Measurements from ENCODE around the gene DAPL1.

DAPL1 gene, protein sequence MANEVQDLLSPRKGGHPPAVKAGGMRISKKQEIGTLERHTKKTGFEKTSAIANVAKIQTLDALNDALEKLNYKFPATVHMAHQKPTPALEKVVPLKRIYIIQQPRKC

DNA sequence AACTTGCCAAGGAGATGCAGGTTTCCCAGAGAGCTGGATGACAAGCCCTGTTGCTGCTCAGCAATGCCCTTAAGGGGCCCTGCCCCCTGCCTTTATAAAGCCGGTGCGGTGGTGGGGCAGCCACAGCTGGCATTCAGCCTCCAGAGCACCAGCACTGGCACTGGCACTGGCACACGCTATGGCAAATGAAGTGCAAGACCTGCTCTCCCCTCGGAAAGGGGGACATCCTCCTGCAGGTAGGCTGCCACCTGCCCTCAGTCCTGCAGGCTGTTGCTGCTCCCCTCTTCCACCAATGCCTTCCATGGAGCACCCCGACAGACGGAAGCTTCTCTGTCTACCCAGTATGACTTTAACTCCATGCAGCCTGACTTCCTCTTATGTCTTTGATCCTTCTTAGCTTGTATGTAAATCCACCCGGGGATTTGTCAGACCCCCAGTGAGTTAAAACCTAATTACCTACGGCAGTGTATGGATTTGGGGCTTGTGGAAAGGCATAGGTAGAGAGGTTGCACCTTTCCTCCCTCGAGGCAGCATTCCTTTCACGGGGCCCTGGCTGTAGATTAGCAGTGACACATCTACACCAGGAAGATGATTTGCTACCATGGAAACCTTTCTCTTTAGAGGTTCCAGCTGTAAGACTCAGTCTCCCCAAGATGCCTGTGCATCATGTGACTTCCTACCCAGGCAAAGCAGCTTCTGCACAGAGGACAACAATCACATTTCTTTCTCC lies at the start of gene DAPL1:
DAPL1 (plus strand) TSS at position 123 of the 730 bp plus-strand sequence; CDS start at position 179, 56 bp downstream.
- no peaks in the 10 kb centered on the region for H3K36me3 ChIP-seq (ENCODE audit: control insufficient read depth in 2 of 2, insufficient read depth in 2 of 2, low read length in 2 of 2)
- no peaks in the 10 kb centered on the region for H3K27me3 ChIP-seq (ENCODE audit: control insufficient read depth in 1 of 2, insufficient read depth in 2 of 2, low read length in 2 of 2)
- no peak within 1 kb of the TSS for H3K9ac ChIP-seq (ENCODE audit: low read length in 2 of 2)
- no peak within 1 kb of the TSS for H3K27ac ChIP-seq (ENCODE audit: low read length)
- H3K4me1 ChIP-seq (ENCODE audit: control insufficient read depth, insufficient read depth, low read length), result no peaks in the 10 kb centered on the region
- H3K4me3 ChIP-seq (ENCODE audit: low read length in 2 of 2), result no peak within 1 kb of the TSS
- no peaks in the 10 kb centered on the region for H3K9me3 ChIP-seq (ENCODE audit: control insufficient read depth in 2 of 2, low read length in 2 of 2)

DNA sequence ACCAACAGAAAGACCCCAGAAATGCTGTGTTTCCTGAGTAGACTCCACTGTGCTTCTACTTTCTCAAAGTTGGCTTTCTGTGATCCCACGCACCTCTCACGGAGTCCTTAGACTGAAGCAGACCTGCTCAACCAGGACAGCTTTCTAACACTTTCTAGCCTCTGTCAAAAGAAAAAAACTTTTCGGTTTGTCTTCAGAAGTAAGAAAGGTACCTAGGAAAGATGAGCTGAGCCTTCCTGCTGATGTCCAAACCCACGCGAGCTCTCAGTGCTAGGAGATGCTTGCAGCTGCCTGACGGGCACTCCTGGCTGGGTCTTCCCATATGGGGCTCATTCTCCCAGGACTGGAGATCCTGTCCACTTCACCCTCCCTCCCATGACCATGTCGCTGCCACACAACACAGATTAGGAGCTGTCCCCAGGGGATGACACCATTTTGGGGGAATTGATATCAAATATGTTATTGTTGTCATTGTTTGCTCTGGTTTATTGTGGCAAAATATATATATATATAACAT lies 49.2 kb upstream of the DAPL1 start:
- Histone ChIP-seq H3K4me3 (ENCODE audit: low read length in 2 of 2) (no peak overlapping the region), H3K36me3 (ENCODE audit: control insufficient read depth in 2 of 2, insufficient read depth in 2 of 2, low read length in 2 of 2) (no peaks in the 10 kb centered on the region), H3K9me3 (ENCODE audit: control insufficient read depth in 2 of 2, low read length in 2 of 2) (no peaks in the 10 kb centered on the region), H3K27me3 (ENCODE audit: control insufficient read depth in 1 of 2, insufficient read depth in 2 of 2, low read length in 2 of 2) (peaks cover 15 to 31% of the 10 kb centered on the region in 2 donors), H3K27ac (ENCODE audit: low read length) (no peak overlapping the region), H3K4me1 (ENCODE audit: control insufficient read depth, insufficient read depth, low read length) (no peaks in the 10 kb centered on the region), H3K9ac (ENCODE audit: low read length in 2 of 2) (no peak overlapping the region)

DNA sequence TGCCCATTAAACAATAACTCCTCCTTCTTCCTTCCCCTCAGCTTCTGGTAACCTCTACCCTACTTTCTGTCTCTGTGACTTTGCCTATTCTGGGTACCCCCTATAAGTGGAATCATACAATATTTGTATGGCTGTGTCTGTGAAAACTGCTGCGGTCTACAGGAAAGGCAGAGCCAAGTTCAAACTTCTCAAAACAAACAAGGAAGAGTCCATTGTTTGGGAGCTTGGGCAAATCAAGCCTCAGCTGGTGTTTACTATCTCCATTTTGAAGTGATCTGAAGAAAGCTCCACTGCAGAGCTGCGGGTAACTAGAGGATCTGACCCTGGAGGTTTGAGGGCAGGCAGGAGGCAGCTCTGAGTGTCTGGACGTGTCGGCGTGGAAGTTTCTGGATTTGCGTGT lies 48.6 kb upstream of the DAPL1 start:
- Histone ChIP-seq H3K9ac (ENCODE audit: low read length in 2 of 2) (no peak overlapping the region), H3K4me3 (ENCODE audit: low read length in 2 of 2) (no peak overlapping the region), H3K36me3 (ENCODE audit: control insufficient read depth in 2 of 2, insufficient read depth in 2 of 2, low read length in 2 of 2) (no peaks in the 10 kb centered on the region), H3K4me1 (ENCODE audit: control insufficient read depth, insufficient read depth, low read length) (no peaks in the 10 kb centered on the region), H3K27ac (ENCODE audit: low read length) (no peak overlapping the region), H3K9me3 (ENCODE audit: control insufficient read depth in 2 of 2, low read length in 2 of 2) (no peaks in the 10 kb centered on the region), H3K27me3 (ENCODE audit: control insufficient read depth in 1 of 2, insufficient read depth in 2 of 2, low read length in 2 of 2) (peaks cover 15 to 31% of the 10 kb centered on the region in 2 donors)

DNA sequence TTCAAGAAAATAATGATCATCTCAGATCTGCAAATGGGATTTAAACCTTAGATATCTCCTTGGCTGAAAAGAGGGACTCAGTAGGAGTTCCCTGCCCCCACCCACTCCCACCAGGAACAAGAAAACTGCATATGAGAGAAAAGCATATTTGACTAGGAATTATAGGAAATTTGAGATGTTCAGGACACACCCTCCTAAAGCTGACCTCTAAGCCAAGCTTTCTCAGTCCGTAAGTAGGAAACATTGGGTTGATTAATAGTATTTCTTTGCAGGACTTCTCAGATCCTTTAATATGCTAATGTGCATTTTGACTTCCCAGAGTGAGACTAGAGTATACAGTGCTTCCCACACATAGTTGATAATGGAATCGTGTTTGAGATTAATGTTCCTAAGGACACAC lies 47.8 kb upstream of the DAPL1 start:
- no peaks in the 10 kb centered on the region for H3K36me3 ChIP-seq (ENCODE audit: control insufficient read depth in 2 of 2, insufficient read depth in 2 of 2, low read length in 2 of 2)
- H3K27me3 ChIP-seq (ENCODE audit: control insufficient read depth in 1 of 2, insufficient read depth in 2 of 2, low read length in 2 of 2), result peaks cover 15 to 31% of the 10 kb centered on the region in 2 donors
- no peaks in the 10 kb centered on the region for H3K4me1 ChIP-seq (ENCODE audit: control insufficient read depth, insufficient read depth, low read length)
- H3K27ac ChIP-seq (ENCODE audit: low read length), result no peak overlapping the region
- H3K9ac ChIP-seq (ENCODE audit: low read length in 2 of 2), result no peak overlapping the region
- no peak overlapping the region for H3K4me3 ChIP-seq (ENCODE audit: low read length in 2 of 2)
- no peaks in the 10 kb centered on the region for H3K9me3 ChIP-seq (ENCODE audit: control insufficient read depth in 2 of 2, low read length in 2 of 2)

DNA sequence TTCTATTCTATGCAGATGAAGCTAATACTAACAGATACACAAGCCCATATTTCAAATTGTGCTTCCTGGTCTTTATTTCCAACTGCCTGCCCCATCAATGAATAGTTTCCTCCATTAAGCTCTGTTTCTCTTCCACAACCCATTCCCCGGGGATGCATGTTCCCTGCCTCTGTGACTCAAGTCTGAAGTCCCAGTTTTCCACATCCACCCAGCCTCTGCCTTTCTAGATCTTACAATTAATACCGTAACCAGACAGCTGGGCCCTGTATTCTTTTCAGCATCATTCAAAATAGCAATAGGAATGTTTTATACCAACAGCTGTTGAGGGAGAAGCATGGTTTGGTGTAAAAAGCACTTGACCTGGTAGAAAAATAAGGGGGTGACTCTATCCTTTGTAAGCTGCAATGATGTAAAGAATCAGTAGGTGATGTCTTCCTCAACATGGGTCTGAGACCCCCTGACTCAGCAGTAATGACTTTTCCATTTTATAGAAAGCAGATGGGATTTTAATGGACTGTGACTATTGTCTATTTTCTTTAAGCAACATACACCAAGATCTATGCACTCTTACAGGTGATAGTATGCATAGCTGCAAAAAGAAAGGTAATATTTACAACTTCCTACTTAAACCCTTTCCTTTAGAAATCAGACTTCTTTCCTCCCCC lies 46.1 kb upstream of the DAPL1 start:
- peaks cover 11 to 31% of the 10 kb centered on the region in 2 donors for H3K27me3 ChIP-seq (ENCODE audit: control insufficient read depth in 1 of 2, insufficient read depth in 2 of 2, low read length in 2 of 2)
- no peaks in the 10 kb centered on the region for H3K9me3 ChIP-seq (ENCODE audit: control insufficient read depth in 2 of 2, low read length in 2 of 2)
- no peak overlapping the region for H3K9ac ChIP-seq (ENCODE audit: low read length in 2 of 2)
- H3K36me3 ChIP-seq (ENCODE audit: control insufficient read depth in 2 of 2, insufficient read depth in 2 of 2, low read length in 2 of 2), result no peaks in the 10 kb centered on the region
- H3K4me3 ChIP-seq (ENCODE audit: low read length in 2 of 2), result no peak overlapping the region
- H3K4me1 ChIP-seq (ENCODE audit: control insufficient read depth, insufficient read depth, low read length), result peaks cover 5% of the 10 kb centered on the region
- H3K27ac ChIP-seq (ENCODE audit: low read length), result no peak overlapping the region

DNA sequence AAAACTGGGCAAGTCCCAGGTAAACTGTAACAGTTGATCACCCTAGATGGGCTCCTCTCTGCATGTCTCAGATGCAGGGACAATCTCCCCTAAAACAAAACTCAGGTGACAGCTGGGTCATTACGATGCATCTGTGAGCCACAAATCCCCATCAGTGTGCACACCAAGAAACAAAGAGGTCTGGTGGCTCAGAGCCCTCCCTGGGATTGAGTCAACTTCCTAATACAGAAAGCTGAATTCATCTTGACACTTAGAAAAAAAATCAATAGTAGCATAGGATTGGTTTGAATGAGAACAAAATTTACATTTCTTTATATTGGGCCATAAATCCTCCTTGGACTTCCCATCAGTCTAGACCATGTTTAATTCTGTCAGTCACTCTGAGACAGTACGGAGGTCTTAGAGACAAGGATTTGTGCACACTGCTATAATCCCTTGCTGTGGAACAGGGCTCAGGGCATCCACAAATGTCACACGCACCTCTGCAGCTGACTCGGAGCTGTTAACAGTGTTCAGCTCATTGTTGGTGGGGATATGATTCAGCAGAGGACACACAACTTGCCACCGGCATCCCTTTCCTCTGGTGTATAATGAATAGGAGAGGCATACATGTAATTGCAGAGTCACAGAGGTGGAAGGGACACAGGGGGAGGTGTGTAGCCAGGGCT lies 44.5 kb upstream of the DAPL1 start:
- Histone ChIP-seq H3K27ac (ENCODE audit: low read length) (no peak overlapping the region), H3K9me3 (ENCODE audit: control insufficient read depth in 2 of 2, low read length in 2 of 2) (no peaks in the 10 kb centered on the region), H3K36me3 (ENCODE audit: control insufficient read depth in 2 of 2, insufficient read depth in 2 of 2, low read length in 2 of 2) (no peaks in the 10 kb centered on the region), H3K4me3 (ENCODE audit: low read length in 2 of 2) (no peak overlapping the region), H3K9ac (ENCODE audit: low read length in 2 of 2) (no peak overlapping the region), H3K27me3 (ENCODE audit: control insufficient read depth in 1 of 2, insufficient read depth in 2 of 2, low read length in 2 of 2) (peaks cover 5 to 20% of the 10 kb centered on the region in 2 donors), H3K4me1 (ENCODE audit: control insufficient read depth, insufficient read depth, low read length) (peaks cover 5% of the 10 kb centered on the region)

DNA sequence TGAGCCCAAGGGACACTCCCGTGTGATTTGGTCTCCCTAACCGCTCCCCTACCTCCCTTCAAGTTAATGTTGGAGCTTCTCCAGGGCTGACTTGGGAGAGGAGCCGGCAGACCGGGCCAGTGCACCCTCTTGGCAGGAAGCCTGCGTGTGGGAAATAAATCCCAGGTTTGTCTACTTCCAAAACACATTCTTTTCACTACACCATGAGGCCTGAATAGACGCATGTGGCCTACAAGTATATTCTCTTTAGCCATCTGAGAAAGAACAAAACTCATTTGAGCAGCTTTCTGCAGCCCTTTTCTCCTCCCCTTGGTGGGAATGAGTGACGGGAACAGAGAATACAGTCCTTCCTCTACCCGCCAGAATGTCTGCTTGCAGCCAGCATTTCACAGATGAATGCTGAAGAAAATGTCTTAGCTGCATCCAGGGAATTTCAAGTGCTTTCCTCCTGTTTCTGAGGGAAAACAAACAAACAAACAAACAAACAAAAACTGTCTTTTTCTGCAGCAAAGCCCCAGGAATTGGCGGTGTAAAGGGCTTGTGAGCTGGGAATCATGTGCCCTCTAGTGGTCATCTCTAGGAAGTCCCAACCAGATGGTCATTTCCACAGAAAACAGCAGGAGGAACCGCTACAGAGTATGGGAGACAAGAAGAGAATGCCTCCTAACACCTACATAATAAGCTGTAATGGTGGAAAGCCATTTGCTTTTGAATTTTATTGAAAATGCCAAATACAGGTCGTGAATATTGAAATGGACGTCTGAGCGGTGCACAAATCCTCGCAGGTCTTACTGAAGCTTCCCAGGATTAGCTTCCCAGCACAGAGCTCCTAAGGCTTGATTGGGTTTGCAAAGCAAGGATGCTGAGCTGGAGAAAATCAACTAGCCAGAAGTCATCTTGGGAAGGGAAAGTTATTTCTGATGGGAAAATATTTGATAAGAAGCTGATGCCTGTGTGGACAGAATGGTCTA lies 41.2 kb upstream of the DAPL1 start:
- Histone ChIP-seq H3K36me3 (ENCODE audit: control insufficient read depth in 2 of 2, insufficient read depth in 2 of 2, low read length in 2 of 2) (no peaks in the 10 kb centered on the region), H3K4me3 (ENCODE audit: low read length in 2 of 2) (peak overlapping the region; percentile 45 to 57), H3K4me1 (ENCODE audit: control insufficient read depth, insufficient read depth, low read length) (peaks cover 5% of the 10 kb centered on the region), H3K27me3 (ENCODE audit: control insufficient read depth in 1 of 2, insufficient read depth in 2 of 2, low read length in 2 of 2) (no peaks in the 10 kb centered on the region), H3K9ac (ENCODE audit: low read length in 2 of 2) (no peak overlapping the region), H3K9me3 (ENCODE audit: control insufficient read depth in 2 of 2, low read length in 2 of 2) (peaks cover 0 to 4% of the 10 kb centered on the region in 2 donors), H3K27ac (ENCODE audit: low read length) (no peak overlapping the region)

DNA sequence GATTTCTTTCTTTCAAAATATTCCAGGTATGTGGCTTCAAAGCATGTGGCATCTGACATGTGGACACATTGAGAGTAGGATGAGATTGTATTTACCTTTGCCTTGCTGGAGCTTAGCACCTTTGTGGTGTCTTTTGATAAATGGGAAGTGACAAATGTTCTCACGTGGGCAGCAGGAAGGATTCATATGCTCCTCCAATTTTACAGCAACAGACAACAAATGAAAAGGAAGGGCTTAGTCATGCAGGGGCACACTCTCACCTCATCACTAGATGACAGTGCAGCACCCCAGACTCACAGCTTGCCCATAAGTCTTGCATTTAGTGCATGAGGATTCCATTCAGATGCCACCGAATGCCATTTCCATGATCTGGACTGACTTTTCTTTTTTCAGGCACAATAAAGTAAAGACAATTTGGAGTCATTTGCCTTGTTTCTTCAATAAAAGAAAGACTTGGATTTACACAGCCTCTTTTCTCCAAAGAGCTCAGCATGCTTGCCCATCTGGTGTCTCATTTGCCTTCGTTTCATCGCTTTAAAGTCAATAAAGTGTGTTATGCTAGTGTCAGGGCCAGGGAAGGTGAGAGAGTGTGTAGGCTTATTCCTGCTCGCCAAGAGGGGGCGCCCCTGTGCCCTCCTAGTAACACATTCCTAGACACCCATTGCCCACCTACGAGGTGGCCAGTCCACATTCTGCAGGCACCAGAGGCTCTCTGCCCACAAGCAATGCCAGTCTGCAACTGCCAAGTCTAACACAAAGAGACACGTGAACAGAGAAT lies 39.6 kb upstream of the DAPL1 start:
- Histone ChIP-seq H3K36me3 (ENCODE audit: control insufficient read depth in 2 of 2, insufficient read depth in 2 of 2, low read length in 2 of 2) (no peaks in the 10 kb centered on the region), H3K9ac (ENCODE audit: low read length in 2 of 2) (no peak overlapping the region), H3K4me3 (ENCODE audit: low read length in 2 of 2) (no peak overlapping the region), H3K9me3 (ENCODE audit: control insufficient read depth in 2 of 2, low read length in 2 of 2) (peaks cover 0 to 4% of the 10 kb centered on the region in 2 donors), H3K4me1 (ENCODE audit: control insufficient read depth, insufficient read depth, low read length) (peaks cover 5% of the 10 kb centered on the region), H3K27me3 (ENCODE audit: control insufficient read depth in 1 of 2, insufficient read depth in 2 of 2, low read length in 2 of 2) (no peaks in the 10 kb centered on the region), H3K27ac (ENCODE audit: low read length) (no peak overlapping the region)

DNA sequence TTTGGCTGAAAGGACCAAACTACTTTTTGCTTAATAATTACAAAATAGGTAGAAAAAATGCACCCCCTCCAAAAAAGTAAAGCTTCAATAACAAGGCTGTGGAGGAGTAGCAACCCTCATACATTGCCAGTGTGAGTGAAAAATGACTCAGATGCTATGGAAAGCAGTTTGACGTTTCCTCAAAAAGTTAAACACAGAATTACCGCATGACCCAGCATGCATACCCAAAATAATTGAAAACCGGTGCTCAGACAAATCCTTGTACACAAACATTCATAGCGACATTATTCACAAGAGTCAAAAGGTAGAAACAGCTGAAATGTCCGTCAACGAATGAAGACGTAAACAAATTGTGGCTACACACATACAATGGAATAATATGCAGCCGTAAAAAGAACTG lies 38.8 kb upstream of the DAPL1 start:
- no peaks in the 10 kb centered on the region for H3K27me3 ChIP-seq (ENCODE audit: control insufficient read depth in 1 of 2, insufficient read depth in 2 of 2, low read length in 2 of 2)
- peaks cover 5% of the 10 kb centered on the region for H3K4me1 ChIP-seq (ENCODE audit: control insufficient read depth, insufficient read depth, low read length)

More for the DNA sequence above, 38.8 kb upstream of the DAPL1 start:
- no peaks in the 10 kb centered on the region for H3K36me3 ChIP-seq (ENCODE audit: control insufficient read depth in 2 of 2, insufficient read depth in 2 of 2, low read length in 2 of 2)
- H3K27ac ChIP-seq (ENCODE audit: low read length), result no peak overlapping the region
- no peak overlapping the region for H3K9ac ChIP-seq (ENCODE audit: low read length in 2 of 2)
- H3K4me3 ChIP-seq (ENCODE audit: low read length in 2 of 2), result no peak overlapping the region
- peaks cover 0 to 4% of the 10 kb centered on the region in 2 donors for H3K9me3 ChIP-seq (ENCODE audit: control insufficient read depth in 2 of 2, low read length in 2 of 2)
